Activated CD8-positive, alpha-beta memory T cell treated with anti-CD3 and anti-CD28 coated beads for 4 hours (primary cell): ENCODE measurements around the gene KCNMB3.
"Not testable (repeated sequence)": the region's sequence is repeated elsewhere in the genome, so short reads cannot be mapped to it uniquely, and the experiment has no call there.

Experiments used
- DNase-seq, 2 donors: peaks; one replicate each; pipeline ENCODE4 v3.0.0-alpha.2; 2020; ENCODE audit warnings: low read depth in 2 of 2

Gene KCNMB3, protein sequence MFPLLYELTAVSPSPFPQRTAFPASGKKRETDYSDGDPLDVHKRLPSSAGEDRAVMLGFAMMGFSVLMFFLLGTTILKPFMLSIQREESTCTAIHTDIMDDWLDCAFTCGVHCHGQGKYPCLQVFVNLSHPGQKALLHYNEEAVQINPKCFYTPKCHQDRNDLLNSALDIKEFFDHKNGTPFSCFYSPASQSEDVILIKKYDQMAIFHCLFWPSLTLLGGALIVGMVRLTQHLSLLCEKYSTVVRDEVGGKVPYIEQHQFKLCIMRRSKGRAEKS

GRCh38 chr3:179250803-179251476 is at the start of gene KCNMB3:
KCNMB3 (minus strand) TSS chr3:179251114; CDS start chr3:179250990, 124 bp downstream.
- no peak for DNase-seq

DNA sequence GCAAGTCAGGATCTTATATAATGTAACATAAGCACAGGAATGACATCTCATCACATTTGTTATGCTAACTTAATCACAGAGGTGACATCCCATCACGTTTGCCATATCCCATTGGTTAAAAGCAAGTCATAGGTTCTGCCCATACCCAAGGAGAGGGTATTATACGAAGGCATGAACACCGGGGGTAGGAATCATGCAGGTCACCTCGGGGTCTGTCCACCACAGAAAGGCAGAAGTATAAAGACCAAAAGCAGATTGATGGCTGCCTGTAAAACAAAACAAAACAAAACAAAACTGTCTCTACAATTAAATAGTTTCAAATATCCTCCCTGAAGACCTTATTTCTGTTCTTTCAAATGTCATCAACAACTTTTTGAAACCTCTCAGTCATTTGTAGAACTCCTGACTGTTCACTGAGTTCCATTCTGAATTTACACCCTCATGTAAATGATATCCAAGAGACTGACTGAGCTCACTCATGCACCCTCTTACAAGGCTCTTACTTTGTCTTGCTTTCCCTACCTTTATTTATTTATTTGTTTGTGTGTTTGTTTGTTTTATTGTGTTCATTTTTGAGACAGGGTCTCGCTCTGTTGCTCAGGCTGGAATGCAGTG is 49.2 kb upstream of the KCNMB3 start:
- no peak for DNase-seq

DNA sequence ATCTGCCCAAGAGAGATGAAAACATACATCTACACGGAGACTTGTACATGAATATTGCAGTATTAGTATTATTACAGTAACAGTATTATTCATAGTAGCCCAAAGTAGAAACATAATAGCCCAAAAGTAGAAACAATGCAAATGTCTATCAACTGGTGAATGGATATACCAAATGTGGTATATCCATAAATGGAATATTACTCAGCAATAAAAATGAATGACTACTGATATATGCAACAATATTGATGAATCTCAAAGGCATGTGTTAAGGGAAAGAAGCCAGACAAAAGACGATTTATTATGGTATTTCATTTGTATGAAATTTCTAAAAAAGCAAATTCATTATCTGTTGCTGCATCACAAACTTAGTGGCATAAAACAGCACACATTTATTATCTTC is 48.4 kb upstream of the KCNMB3 start:
- no peak for DNase-seq

DNA sequence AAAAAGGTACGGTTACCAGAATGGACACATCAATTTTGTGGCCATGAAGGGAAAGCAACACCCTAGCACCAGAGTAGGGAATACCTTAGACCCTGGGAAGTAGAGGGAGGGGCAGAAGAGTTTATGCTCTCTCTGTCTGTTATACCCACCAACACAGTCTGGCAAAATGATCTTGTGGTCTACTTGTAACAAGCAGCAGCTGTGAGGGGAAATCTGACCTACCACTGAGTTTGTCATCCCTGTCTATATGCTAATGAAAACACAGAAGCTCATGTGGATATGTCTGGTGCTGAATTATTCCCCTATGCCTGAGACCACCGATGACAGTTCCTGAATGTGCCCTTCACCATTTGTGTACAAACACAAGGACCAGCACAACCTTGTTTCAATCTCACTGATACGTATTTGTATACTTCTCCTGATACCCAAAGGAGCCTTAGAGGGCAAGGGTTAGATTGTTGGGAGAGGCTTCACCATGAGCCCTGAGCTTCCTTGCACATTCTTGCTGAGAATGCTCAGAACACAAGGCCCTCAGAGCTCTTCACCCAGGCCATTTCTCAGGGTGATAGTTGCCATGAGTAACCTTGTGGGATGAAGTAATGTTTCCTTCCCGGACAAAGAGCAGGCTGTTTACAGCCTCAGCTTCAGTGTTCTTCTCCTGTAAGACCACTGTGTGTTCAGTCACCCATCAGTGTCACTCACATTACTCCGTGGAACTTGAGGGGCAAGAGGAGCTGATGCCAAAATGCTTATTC is 47.2 kb upstream of the KCNMB3 start:
- no peak for DNase-seq

DNA sequence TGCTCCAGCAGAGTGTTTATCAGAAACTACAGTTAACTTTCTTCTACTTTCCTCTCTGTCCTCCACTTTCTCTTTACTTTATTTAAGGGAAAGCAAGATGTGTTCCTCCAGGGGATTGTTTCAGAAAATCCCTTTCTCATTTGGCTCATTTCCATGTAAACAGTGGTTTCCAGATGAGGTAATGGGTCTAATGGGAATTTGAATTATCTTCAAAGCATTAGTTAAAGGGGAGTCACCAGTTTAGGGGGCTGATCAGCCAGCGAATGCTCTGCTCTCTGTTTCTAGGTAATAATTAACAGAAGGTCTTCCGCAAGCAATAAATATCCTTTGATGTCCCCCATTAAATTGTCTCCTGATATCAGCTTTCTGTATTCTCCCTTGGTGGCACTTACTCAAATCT is 41.5 kb upstream of the KCNMB3 start:
- DNase-seq = no peak

GRCh38 chr3:179289295-179289694 is 38.4 kb upstream of the KCNMB3 start:
- no peak for DNase-seq

DNA sequence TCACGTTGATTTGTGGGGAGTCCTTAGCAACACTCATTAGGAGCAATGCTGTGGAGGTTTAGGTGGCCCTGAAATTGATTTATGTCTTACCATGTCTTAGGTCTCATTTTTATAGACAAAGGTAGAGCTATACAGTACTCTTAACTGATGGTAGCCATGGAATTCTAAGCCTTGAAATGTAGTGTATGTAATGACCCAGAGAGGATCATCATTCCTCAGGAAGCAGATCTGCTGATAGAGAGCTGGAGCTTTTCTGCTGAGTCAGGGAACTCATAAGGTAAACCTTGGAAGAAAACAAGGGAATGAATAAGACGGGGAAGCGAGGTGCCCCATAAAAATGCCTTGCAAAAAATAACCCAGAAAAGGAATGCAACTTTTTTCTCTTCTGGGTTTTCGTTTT is 37.9 kb upstream of the KCNMB3 start:
- DNase-seq = no peak

DNA sequence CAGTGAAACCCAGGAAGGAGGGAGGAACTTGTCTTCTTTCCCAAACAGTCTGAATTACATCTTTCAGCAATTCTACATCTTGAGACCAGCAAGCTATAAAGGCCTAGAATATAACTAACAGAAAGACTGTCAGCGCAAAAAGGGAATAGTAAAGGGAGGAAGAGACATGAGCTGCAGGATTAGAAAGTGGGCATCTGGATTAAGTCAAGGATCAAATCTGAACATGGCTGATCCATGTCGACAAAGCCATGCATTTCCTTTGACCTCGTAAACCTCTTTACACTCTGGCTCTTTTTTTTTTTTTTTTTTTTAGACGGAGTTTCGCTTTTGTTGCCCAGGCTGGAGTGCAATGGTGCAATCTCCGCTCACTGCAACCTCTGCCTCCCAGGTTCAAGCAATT is 35.4 kb upstream of the KCNMB3 start:
- no peak for DNase-seq

DNA sequence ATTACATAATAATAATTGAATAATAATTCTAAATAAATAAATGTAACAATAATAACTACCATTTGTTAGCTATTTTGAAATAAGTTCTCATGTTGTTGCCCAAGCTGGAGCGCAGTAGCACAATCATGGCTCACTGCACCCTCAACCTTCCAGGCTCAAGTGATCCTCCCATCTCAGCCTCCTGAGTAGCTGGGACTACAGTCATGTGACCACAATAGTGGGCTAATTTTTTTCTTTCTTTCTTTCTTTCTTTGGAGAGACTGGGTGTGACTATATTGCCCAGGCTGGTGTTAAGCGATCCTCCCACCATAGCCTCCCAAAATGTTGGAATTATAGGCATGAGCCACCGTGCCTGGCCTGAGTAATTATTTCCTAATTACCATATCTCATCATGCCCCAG is 30.9 kb upstream of the KCNMB3 start:
- no peak for DNase-seq

- no peak for DNase-seq
Observed at GRCh38 chr3:179279837-179280236, 28.9 kb upstream of the KCNMB3 start.

DNA sequence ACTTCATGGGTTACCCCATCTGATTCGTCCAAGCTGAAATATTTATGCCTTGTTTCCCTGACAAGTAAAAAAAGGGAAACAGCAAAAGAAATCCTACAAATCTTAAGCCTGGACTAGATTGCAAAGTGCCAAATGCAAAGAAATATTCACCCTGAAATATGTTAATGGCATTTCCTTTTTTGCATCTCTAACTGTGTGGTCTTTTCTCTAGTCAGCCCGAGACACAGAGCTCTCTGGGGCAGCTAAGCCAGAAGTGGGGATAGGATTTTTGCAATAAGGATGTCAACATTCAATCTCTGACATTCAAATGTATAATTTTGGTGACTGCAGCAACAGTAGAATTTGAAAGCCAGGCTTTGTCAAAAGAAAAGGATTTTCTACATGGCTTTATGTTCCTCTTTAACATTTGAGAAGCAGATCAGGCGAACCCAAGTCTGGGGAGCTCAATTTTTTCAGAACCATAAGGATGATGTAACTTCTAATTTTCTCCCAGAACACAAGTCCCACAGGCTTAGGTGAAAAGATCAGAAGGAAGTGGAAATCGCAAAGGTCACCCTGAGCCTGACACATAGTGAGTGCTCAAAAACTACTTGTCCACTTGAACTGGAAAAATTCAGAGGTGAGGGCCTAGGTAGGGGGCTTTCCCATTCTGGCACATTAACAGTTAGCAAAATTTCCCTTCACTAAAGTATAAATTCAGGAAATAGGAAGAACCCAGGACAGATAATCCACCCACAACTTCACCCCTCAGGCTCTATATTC is 28.2 kb upstream of the KCNMB3 start:
- no peak for DNase-seq

DNA sequence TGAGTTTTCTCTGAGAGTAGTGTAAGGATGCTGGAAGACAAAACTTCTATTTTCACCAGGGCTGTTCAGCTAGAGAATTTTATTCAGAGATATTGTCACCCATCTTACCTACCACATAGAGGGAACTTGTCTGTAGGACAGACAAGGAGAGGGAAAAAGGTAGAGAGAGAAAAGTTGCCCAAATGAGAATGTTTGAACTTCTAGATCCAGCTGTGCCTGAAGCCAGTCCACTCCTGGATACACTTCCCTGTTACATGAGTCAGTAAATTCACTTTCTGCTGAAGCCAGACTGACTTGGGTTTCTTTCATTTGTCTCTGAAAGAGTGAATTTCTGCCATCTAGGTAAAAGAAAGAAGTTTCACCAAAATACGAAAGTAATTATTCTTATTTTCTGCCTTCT is 27.2 kb upstream of the KCNMB3 start:
- DNase-seq = no peak

DNA sequence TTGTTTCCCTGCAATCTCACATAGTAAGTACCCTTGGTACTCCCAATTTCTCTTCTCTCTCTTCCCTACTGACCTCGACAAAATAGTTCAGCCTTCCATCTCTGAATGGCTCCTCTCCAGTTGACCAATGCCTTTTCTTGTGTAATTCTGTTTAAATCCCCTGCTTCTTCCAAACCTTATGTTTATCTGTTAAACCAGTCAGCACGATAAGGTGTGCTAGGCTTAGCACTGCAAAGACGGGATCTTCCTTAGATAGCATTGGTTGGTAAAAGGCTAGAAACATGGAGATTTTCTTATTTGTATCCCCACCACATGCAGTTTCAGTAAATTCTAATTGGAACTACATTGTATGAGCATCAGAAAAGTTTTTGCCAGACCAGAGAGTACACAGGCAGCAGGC is 25.8 kb upstream of the KCNMB3 start:
- no peak for DNase-seq

GRCh38 chr3:179276001-179276400 is 25.1 kb upstream of the KCNMB3 start:
- DNase-seq = no peak

GRCh38 chr3:179274434-179274833 is 23.5 kb upstream of the KCNMB3 start:
- DNase-seq = not testable (repeated sequence)

- no peak for DNase-seq
Observed at GRCh38 chr3:179272385-179272784, 21.5 kb upstream of the KCNMB3 start.

DNA sequence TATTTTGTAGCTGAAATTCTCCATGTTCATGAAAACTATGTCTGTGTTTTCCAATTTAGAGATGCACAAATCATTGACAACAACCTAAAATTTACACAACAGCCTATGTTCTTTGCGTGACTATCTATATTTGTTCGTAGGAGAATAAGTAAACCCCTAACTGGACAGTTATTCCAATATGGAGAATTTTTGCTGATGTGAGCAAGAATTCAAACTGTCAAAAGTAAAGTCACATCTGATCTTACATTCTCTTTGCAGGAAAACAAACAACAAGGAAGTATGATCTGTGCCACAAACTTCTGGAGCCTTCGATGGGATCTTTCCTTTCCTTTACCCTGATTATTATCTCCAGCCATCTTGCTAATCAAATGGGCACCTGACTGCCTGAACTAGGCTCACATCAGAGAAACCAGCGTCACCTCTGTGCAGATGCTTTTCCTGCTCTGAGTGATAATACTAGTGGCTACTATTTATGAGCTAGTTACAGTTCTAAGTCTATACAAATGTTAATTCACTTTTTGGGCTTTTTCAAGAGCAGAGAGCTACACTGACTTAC is 18.3 kb upstream of the KCNMB3 start:
- DNase-seq = no peak

DNA sequence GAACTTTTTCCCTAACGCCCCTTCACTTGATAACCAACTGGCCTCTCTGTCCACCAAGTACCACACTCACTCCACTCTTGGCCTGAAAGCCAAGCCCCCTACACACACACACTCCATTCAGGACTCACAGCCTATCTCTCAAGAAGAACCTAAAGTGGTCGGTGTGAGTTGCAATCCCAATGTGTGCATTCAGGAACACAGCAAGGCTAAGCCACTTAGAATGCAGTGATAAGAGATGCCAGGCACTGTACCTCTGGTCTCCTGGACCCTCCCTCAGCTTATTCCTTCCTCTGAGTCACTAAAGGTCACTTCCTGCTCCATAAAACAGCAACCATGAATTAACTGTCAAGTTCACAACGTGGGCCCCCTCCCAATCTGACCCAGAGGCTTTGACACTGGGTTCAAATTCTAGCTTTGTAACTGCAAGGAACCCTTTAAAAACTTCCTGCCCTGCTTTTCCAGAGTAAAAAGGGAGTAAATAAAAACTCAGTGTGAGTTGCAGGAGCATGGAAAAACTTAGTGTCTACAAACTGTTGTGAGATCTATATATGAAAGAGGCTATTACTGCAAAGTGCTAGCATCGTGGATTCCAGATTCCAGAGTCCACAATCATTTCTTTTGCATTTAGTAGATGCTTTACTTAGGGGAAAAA is 17.6 kb upstream of the KCNMB3 start:
- DNase-seq = no peak

DNA sequence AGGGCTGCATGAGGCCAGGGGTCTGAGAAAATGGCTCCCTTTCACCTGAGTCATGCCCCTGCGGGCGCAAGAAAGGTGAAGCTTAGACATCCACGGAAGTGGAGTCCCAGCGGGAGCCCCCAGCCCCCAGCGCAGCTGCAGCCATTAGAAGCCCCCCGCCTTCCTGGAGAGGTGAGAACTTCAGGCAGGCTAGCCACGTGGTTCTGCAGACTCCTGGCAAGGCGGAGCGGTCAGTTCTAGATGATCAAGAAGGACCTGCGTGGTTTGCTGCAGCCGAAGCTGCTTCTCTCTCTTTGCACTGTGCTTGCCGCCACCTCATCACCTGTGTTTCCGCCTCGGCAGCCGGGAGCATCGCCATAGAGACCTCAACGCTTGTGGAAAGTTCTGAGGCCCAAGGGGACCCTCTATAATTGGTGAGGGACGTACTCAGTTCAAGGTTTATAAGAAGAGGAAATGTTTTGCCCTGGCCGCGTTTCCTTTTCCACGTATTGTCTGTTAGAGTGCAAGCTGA is 15.8 kb upstream of the KCNMB3 start:
- DNase-seq = no peak

DNA sequence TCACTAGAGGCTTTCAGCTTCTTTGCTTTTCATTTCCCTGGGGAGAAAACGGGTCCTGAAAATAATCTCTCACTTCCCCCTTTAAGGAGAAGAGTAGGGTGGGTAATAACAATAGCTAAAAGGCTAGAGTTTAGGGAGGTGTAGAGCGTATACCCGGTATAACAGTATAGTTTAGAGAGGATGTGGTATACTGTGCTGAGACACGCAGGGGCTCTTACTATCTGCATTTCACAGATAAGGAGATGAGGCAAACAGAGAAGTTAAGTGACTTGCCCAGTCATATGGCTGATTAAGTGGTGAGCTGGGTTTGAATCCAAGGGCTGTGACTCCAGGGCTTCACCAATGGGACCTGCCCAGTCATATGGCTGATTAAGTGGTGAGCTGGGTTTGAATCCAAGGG is 15.0 kb upstream of the KCNMB3 start:
- DNase-seq = no peak

DNA sequence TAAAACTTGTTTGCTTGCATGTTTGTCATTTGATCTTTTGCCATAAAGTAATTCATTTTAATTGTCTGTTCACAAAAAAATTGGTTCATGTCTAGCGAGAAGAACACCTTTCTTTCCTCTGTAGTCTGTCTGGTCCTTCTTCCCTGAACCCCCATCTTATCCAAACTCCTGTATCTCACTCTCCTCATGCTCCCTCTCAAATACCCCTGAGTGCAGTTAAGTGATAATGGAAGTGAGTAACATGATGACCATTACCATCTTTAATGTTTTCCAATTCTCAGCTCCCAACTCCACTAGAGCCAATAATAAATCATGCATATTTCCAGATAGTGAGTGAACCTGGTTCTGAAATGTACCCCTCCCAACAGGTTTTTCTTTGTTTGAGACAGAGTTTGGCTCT is 14.2 kb upstream of the KCNMB3 start:
- no peak for DNase-seq
